CD4-positive, alpha-beta T cell treated with Interleukin-4 for 4 hours (primary cell): ENCODE results near the gene ATG101.

Source experiments
- DNase-seq: peaks from one replicate; pipeline ENCODE4 v3.0.0-alpha.2; 2020

The ATG101 gene

GRCh38 chr12:52042706-52043385, 26.9 kb upstream of the ATG101 start:
- DNase-seq = no peak

DNA sequence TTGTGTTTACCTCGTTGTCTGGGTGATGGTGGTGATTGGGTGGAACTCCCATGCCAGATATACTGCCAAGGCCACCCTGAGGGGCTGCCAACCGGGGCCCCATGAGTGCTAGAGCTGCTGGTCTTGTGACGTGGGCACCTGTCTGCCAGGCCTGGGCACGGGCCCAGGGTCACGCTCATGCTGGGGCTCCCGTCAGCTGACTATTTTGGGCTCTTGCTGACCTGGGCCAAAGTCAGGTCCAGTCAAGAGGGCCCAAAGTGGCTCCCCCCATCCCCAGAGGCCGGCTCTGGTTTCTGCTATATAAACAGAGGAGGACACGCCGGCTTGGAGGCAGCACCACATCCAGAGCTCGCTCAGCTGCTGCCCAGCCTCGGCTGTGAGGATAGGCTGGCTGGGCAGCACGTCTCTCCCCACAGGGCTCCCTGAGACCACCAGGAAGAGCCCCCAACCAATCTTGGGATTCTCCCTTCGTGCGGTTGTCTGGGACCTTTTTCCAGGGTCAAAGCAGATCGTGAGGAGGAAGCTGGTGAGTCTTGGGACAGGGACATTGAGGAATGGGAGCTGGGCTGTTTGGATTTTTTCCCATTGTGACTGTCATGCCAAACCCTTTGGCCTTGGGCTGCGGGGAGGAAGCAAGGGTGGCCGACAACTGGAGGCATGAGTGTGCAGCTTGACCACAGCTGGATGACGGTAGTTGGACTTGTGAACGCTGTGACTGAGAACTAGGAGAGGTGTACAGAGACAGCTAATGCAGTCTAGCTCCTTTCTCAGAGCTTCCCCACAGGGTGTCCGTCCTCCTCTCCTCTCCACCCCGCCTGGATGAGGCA, 26.2 kb upstream of the ATG101 start:
- DNase-seq = no peak

DNA sequence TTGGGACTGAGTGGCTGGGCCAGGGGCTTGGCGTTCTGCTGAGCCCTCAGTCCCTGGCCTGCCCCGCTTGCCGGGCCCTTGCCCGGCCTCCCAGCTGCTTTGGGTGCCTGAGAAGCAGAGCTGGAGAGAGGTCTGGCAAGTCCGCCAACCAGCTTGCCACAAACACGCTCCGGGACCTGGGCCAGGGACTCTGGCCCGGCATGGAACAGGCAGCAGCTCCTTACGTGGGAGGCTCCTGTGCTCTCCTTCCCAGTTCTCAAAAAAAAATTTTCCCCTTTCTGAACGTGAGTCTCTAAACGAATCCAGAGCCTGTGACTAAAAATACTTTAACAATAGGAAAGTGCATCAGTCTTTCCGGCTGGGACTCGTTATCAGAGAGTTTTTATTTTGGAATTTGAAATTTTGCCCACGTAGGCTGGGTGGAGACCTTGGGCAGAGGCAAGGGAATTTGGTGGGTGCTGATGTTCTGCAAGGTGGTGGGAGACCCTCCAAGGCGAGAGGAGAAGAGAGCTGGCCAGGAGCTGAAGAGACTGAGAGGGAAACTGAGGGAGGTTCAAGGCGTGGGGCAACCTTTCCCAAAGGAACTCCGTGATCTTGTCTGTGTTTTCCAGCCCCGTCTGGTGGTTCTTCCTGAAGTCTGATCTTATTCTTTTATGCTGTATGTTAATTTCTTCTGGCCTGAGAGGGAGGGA, 25.3 kb upstream of the ATG101 start:
- DNase-seq = no peak

GRCh38 chr12:52045794-52046199, 24.0 kb upstream of the ATG101 start:
- no peak for DNase-seq

DNA sequence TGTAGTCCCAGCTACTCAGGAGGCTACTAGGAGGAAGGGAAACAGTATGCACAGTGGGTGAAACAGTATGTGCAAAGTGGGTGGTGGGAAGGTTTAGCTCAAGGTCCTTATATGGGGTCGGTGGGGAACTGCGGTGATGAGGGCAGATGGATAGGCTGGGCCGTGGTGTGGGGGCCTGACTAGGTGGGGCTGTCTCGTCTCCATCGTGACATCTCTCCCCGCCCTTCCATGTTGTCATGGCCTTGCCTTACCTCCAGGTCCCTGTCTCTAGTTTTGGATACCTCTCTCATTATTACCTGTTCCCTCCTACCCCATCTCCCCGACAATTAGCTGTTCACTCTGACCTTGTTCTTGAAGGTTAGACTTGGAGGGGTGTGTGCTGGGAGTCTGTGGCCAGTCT, 22.9 kb upstream of the ATG101 start:
- DNase-seq = no peak

DNA sequence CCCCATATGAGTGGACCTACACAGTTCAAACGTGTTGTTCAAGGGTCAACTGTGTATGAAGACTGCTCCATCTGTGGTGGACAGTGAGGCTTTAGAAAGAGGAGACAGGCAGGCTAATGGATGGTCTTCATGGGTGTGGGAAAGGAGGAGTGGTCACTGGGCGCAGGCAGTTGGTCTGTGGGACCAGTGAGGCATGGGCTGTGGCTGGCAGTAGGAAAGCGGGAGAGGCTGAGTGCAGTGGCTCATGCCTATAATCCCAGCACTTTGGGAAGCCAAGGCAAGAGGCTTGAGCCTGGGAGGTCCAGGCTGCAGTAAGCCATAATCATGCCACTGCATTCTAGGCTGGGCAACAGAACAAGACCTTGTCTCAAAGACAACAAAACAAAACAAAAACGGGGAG, 20.5 kb upstream of the ATG101 start:
- no peak for DNase-seq

GRCh38 chr12:52049688-52050087, 20.1 kb upstream of the ATG101 start:
- no peak for DNase-seq

DNA sequence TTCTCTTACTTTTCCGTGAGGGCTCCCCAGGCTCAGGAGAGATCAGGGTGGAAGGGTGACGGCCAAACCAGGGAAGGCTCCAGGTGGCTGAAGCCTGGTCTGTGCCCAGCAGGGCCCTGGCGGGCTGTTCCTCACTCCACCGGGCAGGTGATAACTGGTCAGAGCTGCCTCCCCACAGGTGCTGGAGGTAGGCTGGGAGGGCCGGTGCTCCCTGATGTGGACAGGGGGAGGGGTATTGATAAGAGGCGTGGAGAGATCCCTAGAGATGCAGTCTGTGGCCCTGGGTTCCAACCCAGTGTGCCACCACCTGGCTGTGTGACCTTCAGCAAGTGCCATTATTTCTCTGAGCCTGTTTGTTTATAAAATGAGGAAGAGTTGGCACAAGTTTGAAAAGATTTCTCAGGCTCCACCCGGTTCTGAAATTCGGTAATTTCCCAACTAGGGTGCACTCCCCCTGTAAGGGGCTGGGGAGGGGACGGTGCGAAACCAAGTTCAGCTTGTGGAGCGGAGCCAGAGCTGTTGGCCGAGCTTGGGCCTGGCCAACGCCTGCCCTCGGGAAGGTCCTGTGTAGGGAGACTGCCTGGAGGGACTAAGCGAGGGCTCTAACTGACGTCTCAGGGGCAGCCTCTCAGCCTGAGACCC, 19.5 kb upstream of the ATG101 start:
- peak; percentile 30 for DNase-seq

GRCh38 chr12:52050758-52051541, 18.8 kb upstream of the ATG101 start, which contains the start of gene NR4A1:
Gene NR4A1, plus strand, starts transcription at chr12:52051442. Its CDS starts 2,887 bp downstream, at chr12:52054329.
- peak; percentile 95 for DNase-seq

DNA sequence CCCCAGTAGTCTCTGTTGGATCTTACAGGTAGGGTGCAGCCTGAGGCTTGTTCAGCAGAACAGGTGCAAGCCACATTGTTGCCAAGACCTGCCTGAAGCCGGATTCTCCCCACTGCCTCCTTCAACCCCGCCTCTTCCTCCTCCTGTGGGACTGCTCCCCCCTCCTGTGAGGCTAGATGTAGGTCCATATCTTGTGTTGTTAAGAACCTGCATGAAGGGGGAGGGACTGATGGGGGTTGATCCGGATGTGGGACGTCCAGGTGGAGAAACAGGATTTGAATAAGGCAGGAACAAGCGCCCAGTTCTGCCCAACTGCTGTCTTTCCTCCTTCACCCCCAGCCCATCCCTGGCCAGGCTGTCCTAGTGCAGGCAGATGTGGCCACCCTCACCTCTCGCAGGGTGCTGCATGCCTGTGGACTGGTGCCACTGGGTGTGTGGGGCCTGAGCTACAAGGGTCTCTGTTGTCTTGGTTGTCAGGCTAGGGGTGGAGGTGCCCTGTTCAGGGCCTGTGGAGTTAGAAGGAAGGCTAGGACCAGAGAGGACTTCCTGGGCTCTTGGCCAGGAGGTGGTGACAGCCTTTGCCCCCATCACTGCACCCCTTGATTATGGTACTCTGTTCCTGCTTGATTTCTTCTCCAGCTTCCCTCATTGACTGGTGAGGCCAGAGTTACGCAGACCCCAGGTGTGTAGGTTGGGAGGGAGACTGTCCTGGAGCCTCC, 17.2 kb upstream of the ATG101 start:
- DNase-seq = peak; percentile 14

GRCh38 chr12:52053536-52054209, 16.1 kb upstream of the ATG101 start:
- DNase-seq = no peak

- no peak for DNase-seq
Observed at GRCh38 chr12:52054231-52054832, 15.4 kb upstream of the ATG101 start.

DNA sequence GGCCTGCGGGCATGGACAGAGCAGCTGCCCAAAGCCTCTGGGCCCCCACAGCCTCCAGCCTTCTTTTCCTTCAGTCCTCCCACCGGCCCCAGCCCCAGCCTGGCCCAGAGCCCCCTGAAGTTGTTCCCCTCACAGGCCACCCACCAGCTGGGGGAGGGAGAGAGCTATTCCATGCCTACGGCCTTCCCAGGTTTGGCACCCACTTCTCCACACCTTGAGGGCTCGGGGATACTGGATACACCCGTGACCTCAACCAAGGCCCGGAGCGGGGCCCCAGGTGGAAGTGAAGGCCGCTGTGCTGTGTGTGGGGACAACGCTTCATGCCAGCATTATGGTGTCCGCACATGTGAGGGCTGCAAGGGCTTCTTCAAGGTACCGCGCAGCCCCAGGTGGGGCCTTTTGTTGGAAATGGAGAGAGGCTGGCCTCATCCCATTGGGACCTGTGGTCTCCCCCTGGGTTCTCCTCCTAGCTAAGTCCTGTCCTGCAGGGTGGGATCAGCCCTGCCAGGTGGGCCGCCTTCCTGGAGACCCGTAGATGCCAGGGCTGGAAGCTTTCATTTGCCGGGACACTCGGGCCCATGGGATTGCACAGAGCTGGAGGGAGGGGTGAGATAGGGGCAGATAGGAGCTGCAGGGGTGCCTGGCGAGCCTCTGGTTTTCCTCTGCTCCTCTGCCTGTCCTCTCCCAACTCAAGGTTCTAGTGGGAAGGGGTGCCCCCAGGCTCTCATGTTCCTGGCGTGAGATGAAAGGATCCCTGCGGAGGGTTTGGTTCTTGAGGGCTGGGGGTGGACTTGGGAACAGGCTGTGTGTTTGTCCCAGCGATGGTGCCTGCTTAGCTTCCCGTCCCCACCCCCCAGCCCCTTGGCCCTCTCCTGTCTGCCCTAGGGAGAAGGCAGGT, 14.7 kb upstream of the ATG101 start:
- DNase-seq = no peak

- DNase-seq = no peak
Observed at GRCh38 chr12:52055731-52056711, 13.8 kb upstream of the ATG101 start.

GRCh38 chr12:52056801-52057637, 12.8 kb upstream of the ATG101 start:
- no peak for DNase-seq

DNA sequence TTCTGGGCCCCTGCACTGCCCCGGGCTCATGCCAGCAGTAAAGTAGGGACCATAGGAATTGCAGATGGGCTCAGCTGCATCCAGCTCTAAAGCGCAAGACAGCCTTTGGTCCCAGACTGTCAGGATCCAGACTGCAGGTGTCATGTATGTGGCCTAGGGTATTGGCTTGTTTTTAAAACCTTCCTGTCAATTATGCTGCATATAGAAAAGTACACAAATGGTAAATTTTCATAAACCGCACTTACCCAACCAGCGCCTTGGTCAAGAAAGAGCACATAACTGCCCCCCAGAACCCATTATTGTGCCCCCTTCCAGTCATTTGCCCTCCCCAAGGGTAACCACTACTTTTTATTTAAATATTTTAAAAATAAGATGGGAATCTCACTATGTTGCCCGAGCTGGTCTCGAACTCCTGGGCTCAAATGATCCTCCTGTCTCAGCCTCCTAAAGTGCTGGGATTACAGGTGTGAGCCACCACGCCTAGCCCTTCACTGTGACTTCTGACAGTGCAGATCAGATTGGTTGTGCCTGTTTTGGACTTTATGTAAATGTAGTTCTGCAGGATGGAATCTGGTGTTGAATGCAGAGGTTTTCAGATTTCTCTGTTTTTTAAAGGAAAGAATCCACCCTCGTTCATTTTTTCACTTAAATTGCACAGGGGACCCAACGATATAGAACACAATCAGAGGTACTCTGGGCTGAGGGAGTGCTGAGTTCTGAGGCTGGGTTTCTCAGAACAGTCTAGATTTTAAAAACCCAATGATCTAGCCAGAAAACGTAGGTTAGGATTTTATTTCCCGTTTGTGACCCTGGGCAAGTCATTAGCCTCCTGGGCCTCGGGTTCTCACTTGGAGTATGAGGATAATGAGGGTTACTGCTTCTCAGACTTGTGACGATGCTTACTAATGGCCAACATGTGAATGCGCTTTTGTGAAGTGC, 11.9 kb upstream of the ATG101 start:
- no peak for DNase-seq
